SK-N-MC (cell line): ENCODE measurements around the gene VMP1.

ENCODE experiments used
- EZH2 ChIP-seq: fragments of 200-600 bp; sonication (generic); IDR thresholded peaks from one replicate; pipeline ENCODE4 v1.6.1; 2017; ENCODE audit warnings: antibody characterized with exemption
- POLR2AphosphoS5 ChIP-seq: IDR thresholded peaks from 2 replicates; pipeline ENCODE4 v1.6.1; 2012; ENCODE audit warnings: mild to moderate bottlenecking, low read depth, low read length, borderline replicate concordance

DNA sequence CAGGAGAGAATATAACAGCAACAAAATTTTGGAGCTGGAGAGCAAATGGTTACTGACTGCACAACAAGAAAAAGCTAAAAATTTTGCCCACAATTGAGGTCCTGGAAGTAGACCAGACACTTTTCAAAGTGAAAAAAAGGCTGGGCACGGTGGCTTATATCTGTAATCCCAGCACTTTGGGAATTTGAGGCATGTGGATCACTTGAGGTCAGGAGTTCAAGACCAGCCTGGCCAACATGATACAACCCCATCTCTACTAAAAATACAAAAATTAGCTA, 162.4 kb downstream of the VMP1 start:
- TF ChIP-seq POLR2AphosphoS5, result no peak
- TF ChIP-seq EZH2, result no peak
